GM19328 (cell line): Measurements from ENCODE around the gene MEG3.

Source experiments
- ATAC-seq: cut with Tn5 transposase; IDR thresholded peaks from one replicate; pipeline ENCODE4 v1.9.1; 2021; ENCODE audit warnings: mild to moderate bottlenecking, moderate library complexity; ENCODE audit not compliant: unreplicated experiment

Gene MEG3

GRCh38 chr14:100862277-100862676 lies 36.4 kb downstream of the MEG3 start:
- no peak for ATAC-seq

- ATAC-seq, result no peak
Observed at GRCh38 chr14:100862793-100863192, 36.9 kb downstream of the MEG3 start.

GRCh38 chr14:100864206-100864605 lies 38.3 kb downstream of the MEG3 start:
- no peak for ATAC-seq

GRCh38 chr14:100864960-100865681 lies 39.2 kb downstream of the MEG3 start:
- ATAC-seq, result no peak

- ATAC-seq, result no peak
Observed at GRCh38 chr14:100865682-100866591, 40.0 kb downstream of the MEG3 start.

- no peak for ATAC-seq
Observed at GRCh38 chr14:100866666-100867630, 41.0 kb downstream of the MEG3 start.

- no peak for ATAC-seq
Observed at GRCh38 chr14:100867631-100868315, 41.9 kb downstream of the MEG3 start.

GRCh38 chr14:100868621-100869370 lies 42.9 kb downstream of the MEG3 start:
- no peak for ATAC-seq

- ATAC-seq, result no peak
Observed at GRCh38 chr14:100871234-100872186, 45.6 kb downstream of the MEG3 start.

GRCh38 chr14:100872259-100873095 lies 46.6 kb downstream of the MEG3 start:
- ATAC-seq, result no peak

- ATAC-seq, result no peak
Observed at GRCh38 chr14:100873096-100873482, 47.2 kb downstream of the MEG3 start.

- ATAC-seq, result no peak
Observed at GRCh38 chr14:100874051-100874410, 48.1 kb downstream of the MEG3 start.

- no peak for ATAC-seq
Observed at GRCh38 chr14:100874411-100875091, 48.6 kb downstream of the MEG3 start.

- no peak for ATAC-seq
Observed at GRCh38 chr14:100875126-100875525, 49.2 kb downstream of the MEG3 start.

- no peak for ATAC-seq
Observed at GRCh38 chr14:100875861-100876590, 50.1 kb downstream of the MEG3 start.
